Measurements from ENCODE around the gene SACS. TPM values are rescaled to one million over a fixed set of nuclear protein-coding genes. Genes with fewer than 3 reads are reported as not detected.

Gene SACS
- total and polyA plus RNA-seq, 9 donors, result 3.2 to 16.9 (median 13.0) TPM

DNA sequence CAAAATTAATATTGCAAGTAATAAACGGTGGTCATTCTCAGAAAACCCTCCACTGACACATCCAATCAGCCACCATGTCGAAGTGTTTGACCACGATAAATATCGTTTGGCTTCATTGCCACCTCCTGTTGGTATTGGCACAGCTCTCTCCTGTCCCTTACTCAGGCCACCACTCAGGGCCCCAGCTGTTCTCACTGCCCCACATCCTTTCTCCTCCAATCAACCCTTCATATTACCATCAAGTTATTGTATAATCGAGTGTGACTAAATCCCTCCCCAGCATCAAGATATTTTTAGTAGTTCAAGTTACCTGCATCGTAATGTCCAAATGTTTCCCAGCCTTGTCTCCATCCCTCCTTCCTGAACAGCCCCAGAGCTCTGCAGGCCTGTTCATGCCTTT is 50.4 kb downstream of the SACS start:
- Histone ChIP-seq H3K4me1 (ENCODE audit: insufficient read depth) (no peaks in the 10 kb centered on the region), H3K27me3 (no peaks in the 10 kb centered on the region), H3K36me3 (no peaks in the 10 kb centered on the region), H3K27ac (no peak overlapping the region), H3K9me3 (no peaks in the 10 kb centered on the region), H3K4me3 (no peak overlapping the region)
- no peak for TF ChIP-seq EP300 (IDR thresholded peaks at IDR 0.05)
- no peak for TF ChIP-seq POLR2A (IDR thresholded peaks at IDR 0.05)
- TF ChIP-seq, protein P1, sequence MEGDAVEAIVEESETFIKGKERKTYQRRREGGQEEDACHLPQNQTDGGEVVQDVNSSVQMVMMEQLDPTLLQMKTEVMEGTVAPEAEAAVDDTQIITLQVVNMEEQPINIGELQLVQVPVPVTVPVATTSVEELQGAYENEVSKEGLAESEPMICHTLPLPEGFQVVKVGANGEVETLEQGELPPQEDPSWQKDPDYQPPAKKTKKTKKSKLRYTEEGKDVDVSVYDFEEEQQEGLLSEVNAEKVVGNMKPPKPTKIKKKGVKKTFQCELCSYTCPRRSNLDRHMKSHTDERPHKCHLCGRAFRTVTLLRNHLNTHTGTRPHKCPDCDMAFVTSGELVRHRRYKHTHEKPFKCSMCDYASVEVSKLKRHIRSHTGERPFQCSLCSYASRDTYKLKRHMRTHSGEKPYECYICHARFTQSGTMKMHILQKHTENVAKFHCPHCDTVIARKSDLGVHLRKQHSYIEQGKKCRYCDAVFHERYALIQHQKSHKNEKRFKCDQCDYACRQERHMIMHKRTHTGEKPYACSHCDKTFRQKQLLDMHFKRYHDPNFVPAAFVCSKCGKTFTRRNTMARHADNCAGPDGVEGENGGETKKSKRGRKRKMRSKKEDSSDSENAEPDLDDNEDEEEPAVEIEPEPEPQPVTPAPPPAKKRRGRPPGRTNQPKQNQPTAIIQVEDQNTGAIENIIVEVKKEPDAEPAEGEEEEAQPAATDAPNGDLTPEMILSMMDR (IDR thresholded peaks at IDR 0.05), result no peak
- intact Hi-C loops (cut with DNase I), result no loop called here
- 89 to 94% (median 92%) methylated on average over 6 of the region's 6 CpGs for WGBS, 3 donors
- DNase-seq, result no peak

DNA sequence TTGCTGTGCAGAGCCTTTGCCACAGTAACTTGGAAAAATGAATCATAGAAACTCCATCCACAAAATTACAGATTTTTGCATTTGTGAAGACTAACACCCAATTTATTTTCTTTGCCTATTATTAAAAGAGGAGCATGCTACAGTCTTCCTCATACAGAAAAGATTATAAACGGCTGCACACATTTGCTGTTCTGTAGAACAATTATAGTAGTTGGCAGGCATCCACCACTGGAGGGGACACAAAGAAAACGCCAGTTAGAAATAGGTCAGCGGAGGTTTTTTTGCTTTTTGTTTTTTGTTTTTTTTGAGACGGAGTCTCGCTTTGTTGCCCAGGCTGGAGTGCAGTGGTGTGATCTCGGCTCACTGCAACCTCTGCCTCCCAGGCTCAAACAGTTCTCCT is 51.6 kb downstream of the SACS start:
- intact Hi-C loops (cut with DNase I), result no loop called here
- no peak for DNase-seq
- Histone ChIP-seq H3K9me3 (no peaks in the 10 kb centered on the region), H3K4me1 (ENCODE audit: insufficient read depth) (no peaks in the 10 kb centered on the region), H3K36me3 (no peaks in the 10 kb centered on the region), H3K27me3 (no peaks in the 10 kb centered on the region), H3K4me3 (no peak overlapping the region), H3K27ac (no peak overlapping the region)
- WGBS, 3 donors, result 4 to 16% (median 5%) methylated on average over 6 of the region's 6 CpGs
- no peak for TF ChIP-seq POLR2A (IDR thresholded peaks at IDR 0.05)
- TF ChIP-seq, protein P1 (IDR thresholded peaks at IDR 0.05), result no peak
- no peak for TF ChIP-seq EP300 (IDR thresholded peaks at IDR 0.05)

- Histone ChIP-seq H3K4me3 (no peak overlapping the region), H3K27ac (no peak overlapping the region), H3K9me3 (no peaks in the 10 kb centered on the region), H3K36me3 (no peaks in the 10 kb centered on the region), H3K27me3 (no peaks in the 10 kb centered on the region), H3K4me1 (ENCODE audit: insufficient read depth) (no peaks in the 10 kb centered on the region)
- 72 to 81% (median 75%) methylated on average over 5 of the region's 5 CpGs for WGBS, 3 donors
- TF ChIP-seq EP300 (IDR thresholded peaks at IDR 0.05) (no peak), POLR2A (IDR thresholded peaks at IDR 0.05) (no peak)
- TF ChIP-seq, protein P1 (IDR thresholded peaks at IDR 0.05), result no peak
- no peak for DNase-seq
- intact Hi-C loops (cut with DNase I), result no loop called here
Measured at GRCh38 chr13:23380534-23380933, 53.0 kb downstream of the SACS start.

GRCh38 chr13:23377983-23378632 is 55.4 kb downstream of the SACS start:
- TF ChIP-seq, protein P1 (IDR thresholded peaks at IDR 0.05), result no peak
- TF ChIP-seq EP300 (IDR thresholded peaks at IDR 0.05), result no peak
- no peak for TF ChIP-seq POLR2A (IDR thresholded peaks at IDR 0.05)
- H3K27me3 ChIP-seq, result no peaks in the 10 kb centered on the region
- H3K27ac ChIP-seq, result no peak overlapping the region
- no peak overlapping the region for H3K4me3 ChIP-seq
- peak in 1 of 5 donors; percentile 38 for DNase-seq
- no peaks in the 10 kb centered on the region for H3K36me3 ChIP-seq
- no peaks in the 10 kb centered on the region for H3K9me3 ChIP-seq
- peaks cover 6% of the 10 kb centered on the region for H3K4me1 ChIP-seq (ENCODE audit: insufficient read depth)
- intact Hi-C loops (cut with DNase I), result no loop called here
- 48 to 61% (median 51%) methylated on average over 11 of the region's 11 CpGs for whole genome bisulfite sequencing, 3 donors
